Lower leg skin (tissue), 4 donors: Measurements from ENCODE around the gene ARMS2. TPM values are rescaled to one million over a fixed set of nuclear protein-coding genes. Genes with fewer than 3 reads are reported as not detected.
A peak's percentile ranks its signal among the peaks of the same experiment; 100 is the strongest.

ENCODE experiments used
- DNase-seq, 2 donors: peaks; one replicate each; pipeline ENCODE4 v3.0.0-alpha.2; 2019; ENCODE audit warnings: low spot score in 2 of 2
- H3K4me3 ChIP-seq: fragments of 200-600 bp; sonication (generic); 2 replicates; pipeline ENCODE4 v1.5.1; 2017; ENCODE audit warnings: mild to moderate bottlenecking, low read depth; ENCODE audit not compliant: poor library complexity, severe bottlenecking
- CTCF ChIP-seq, 3 donors: fragments of 450-650 bp; IDR thresholded peaks; one replicate each; pipeline ENCODE4 v1.5.1; 2016; ENCODE audit warnings: antibody characterized with exemption in 3 of 3, mild to moderate bottlenecking in 3 of 3, moderate library complexity in 2 of 3
- POLR2A ChIP-seq, 2 donors: fragments of 450-650 bp; IDR thresholded peaks; one replicate each; pipeline ENCODE4 v1.6.1; 2016 to 2017; ENCODE audit warnings: antibody characterized with exemption in 2 of 2, mild to moderate bottlenecking in 1 of 2, moderate library complexity in 1 of 2
- WGBS, 2 donors: methylation state at CpG; one replicate each; pipeline ENCODE4 v1.1.5; 2018; 5-methylcytosine and 5-hydroxymethylcytosine counted together
- intact Hi-C: fragments of 100-400 bp; cut with DNase I; formaldehyde crosslinking; loops from one replicate; pipeline ENCODE4 v1.15.0; 2023; ENCODE audit warnings: low total_unique reads
- total RNA-seq, 4 donors: library from RNA; depleted of rRNA; stranded (reverse); fragments of >200 nt; gene quantifications; one replicate each; pipeline ENCODE4 v1.1.0, GENCODE V29; 2016

Gene ARMS2
- total RNA-seq, 4 donors from 2014 or later: not detected

DNA sequence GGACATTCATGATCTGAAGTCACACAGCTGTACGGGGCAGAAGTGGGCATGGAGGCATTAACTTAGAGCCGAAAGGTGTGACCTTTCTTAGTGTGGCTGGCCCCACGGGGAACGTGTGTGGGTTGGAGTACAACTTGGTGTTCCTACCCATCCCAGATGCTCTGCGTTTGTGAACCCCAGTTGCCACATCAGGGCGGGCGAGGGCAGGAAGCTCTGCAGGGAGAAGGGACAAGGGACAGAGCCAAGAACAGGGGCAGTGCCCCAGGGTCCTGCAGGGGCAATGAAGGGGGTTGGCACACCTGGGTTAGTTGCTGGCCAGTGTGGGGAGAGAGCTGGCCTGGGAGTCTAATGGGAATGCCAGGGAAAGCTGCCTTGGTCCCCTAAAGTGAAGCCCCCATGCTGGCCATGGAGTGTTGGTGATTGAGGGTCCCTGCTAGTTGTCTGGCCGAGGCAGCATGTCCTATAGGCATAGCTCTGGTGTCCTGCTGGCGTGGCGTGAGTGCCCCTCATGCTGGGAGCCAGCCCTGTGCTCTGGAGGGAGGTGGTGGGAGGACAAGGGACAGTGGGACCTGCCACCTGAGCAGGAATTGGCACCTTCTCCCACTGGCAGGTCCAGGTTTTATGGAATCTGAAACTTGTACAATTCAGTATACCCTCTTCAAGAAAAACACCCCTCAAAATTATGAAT lies 25.8 kb downstream of the ARMS2 start:
- 89 to 97% methylated on average over 10 of the region's 10 CpGs for WGBS, 2 donors

DNA sequence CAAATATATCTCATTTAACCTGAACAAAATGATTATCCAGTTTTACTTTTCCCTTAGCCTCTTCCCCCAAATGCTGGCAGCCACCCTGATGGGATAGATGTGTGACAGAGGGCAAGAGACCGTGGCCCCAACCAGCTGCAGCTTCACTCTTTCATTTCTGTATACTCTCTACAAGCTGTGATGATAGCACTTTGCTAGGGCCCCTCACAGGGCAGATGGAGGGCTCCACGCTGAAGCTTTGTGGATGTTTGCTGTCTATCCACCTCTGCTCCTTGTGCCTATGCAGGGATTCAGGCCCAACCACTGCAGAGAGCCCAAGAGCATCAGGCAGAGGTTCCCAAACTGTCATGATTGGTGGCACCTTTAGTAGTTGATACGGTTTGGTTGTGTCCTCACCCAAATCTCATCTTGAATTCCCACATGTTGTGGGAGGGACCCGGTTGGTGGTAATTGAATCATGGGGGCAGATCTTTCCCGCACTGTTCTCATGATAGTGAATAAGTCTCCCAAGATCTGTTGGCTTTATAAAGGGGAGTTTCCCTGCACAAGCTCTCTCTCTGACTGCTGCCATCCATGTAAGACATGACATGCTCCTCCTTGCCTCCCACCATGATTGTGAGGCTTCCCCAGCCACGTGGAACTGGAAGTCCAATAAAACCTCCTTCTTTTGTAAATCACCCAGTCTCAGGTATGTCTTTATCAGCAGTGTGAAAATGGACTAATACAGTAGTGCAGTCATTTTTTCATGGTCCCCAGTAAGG lies 27.0 kb downstream of the ARMS2 start:
- no peak overlapping the region for H3K4me3 ChIP-seq
- TF ChIP-seq CTCF (IDR thresholded peaks at IDR 0.05) (no peak), POLR2A (IDR thresholded peaks at IDR 0.05) (no peak)
- DNase-seq: peak in 1 of 2 donors; percentile 31
- intact Hi-C loops: no loop called here
- 85 to 95% methylated on average over 6 of the region's 6 CpGs for WGBS, 2 donors

More for the DNA sequence above, 25.8 kb downstream of the ARMS2 start:
- DNase-seq: peak in 1 of 2 donors; percentile 79
- no peak for TF ChIP-seq POLR2A (IDR thresholded peaks at IDR 0.05)
- TF ChIP-seq CTCF (IDR thresholded peaks at IDR 0.05): no peak
- intact Hi-C loops: no loop called here
- H3K4me3 ChIP-seq: no peak overlapping the region

- intact Hi-C loops: no loop called here
- peak in 1 of 2 donors; percentile 66 for DNase-seq
- WGBS, 2 donors: 95 to 97% methylated on average over 11 of the region's 11 CpGs
- TF ChIP-seq CTCF (IDR thresholded peaks at IDR 0.05): no peak
- no peak for TF ChIP-seq POLR2A (IDR thresholded peaks at IDR 0.05)
- H3K4me3 ChIP-seq: no peak overlapping the region
Observed at GRCh38 chr10:122484276-122485060, 30.0 kb downstream of the ARMS2 start.

DNA sequence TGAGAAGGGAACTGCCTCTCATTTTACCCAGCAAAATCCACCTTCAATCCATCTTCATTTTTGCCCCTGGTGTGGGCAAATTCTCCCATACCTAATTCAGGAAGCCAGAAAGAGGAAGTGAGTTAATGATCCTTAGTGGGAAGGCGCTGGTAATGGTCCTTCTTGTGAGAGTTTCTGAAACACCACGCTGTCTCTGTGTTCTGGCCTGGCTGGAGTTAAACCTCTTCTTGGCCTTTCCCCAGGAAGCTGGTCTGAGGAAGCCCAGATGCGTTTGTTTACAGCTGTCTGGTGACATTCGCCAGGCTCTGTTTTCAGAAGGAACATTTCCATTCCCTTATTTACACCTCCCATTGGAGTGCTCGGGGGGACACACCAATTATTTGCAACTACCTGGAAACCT lies 31.2 kb downstream of the ARMS2 start:
- intact Hi-C loops: no loop called here
- H3K4me3 ChIP-seq: no peak overlapping the region
- no peak for TF ChIP-seq CTCF (IDR thresholded peaks at IDR 0.05)
- no peak for TF ChIP-seq POLR2A (IDR thresholded peaks at IDR 0.05)
- WGBS, 2 donors: 34 to 38% methylated on average over 5 of the region's 5 CpGs
- DNase-seq: no peak

- 75 to 84% methylated on average over 9 of the region's 9 CpGs for WGBS, 2 donors
- no peak for DNase-seq
- intact Hi-C loops: no loop called here
- H3K4me3 ChIP-seq: no peak overlapping the region
- TF ChIP-seq POLR2A (IDR thresholded peaks at IDR 0.05) (no peak), CTCF (IDR thresholded peaks at IDR 0.05) (no peak)
Observed at GRCh38 chr10:122486406-122487080, 32.1 kb downstream of the ARMS2 start.
